DMS 273 (cell line): ENCODE results near the gene MFSD6.
A peak's percentile ranks its signal among the peaks of the same experiment; 100 is the strongest.

Experiments used
- DNase-seq: peaks from one replicate; lab custom pipeline; 2025; ENCODE audit not compliant: unreplicated experiment; lab: John Stamatoyannopoulos, UW

MFSD6 gene

GRCh38 chr2:190460487-190460886 is 52.3 kb downstream of the MFSD6 start:
- DNase-seq = no peak

GRCh38 chr2:190462181-190462580 is 54.0 kb downstream of the MFSD6 start:
- no peak for DNase-seq

DNA sequence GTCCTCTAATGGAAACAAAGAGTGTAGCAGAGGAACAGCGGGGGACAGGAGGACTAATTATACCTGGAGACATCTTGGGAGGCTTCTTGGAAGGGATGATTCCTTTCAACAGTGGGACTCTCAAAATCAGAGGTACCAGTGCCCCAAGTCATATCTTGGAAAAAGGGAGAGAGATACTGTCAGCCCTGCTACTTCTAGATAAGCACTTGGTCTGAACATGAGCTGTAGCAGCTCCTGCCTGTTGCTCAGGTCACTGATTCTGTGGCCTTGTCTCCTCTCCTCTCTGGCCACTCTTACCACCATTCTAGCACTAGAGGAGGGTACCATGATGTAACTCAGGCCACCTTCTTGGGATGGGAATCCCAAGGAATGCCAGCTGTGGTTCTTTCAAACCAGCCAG is 54.5 kb downstream of the MFSD6 start:
- no peak for DNase-seq

GRCh38 chr2:190465060-190465459 is 56.9 kb downstream of the MFSD6 start:
- DNase-seq = no peak

DNA sequence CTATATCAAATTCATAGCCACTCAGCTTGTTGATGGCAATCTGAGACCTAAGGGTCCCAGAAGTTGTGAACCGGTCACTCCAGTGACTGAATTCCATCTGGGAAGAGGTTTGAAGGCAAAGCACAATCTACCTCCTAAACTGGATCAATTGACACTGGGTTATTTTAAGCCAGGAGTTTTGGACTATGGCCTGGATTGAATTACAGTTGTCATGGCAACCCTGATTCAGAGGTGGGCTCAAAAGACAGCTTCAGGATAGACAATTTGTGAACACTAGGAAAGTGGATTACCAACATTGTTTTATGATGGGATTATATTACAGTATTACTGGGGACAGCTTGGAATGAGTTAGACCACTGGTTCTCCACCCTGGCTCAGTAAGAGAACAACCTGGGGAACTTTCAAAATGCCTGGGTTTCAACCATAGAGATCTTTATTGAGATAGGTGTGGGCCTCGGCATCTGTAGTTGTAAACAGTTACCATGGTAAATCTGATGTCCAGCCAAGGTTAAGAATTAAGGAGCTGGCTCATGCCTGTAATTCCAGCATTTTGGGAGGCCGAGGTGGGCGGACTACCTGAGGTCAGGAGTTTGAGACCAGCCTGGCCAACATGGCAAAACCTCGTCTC is 58.8 kb downstream of the MFSD6 start:
- peak; percentile 79 for DNase-seq

- peak; percentile 66 for DNase-seq
Observed at GRCh38 chr2:190467575-190468083, 59.5 kb downstream of the MFSD6 start.

- DNase-seq = peak; percentile 41
Observed at GRCh38 chr2:190468354-190468753, 60.2 kb downstream of the MFSD6 start.

- peak; percentile 96 for DNase-seq
Observed at GRCh38 chr2:190468814-190469569, 60.8 kb downstream of the MFSD6 start.

DNA sequence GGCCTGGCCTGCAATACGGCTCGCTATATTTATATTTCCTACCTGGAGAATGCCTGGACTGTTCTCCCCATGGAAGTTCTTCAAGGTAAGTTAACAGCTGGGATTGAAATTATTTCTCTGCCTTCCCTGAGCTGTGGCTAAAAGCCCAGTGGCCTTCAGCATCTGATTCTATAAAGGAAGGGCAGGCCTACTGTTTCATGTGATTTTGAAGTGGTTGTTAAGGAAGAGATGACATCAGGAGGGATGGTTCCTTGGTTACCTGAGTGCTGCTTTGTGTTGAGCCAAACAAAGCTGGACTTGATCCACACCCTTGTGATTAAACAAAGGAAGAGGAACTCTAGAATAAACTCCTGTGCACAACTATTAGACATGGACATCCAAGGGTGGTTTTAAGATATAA is 61.6 kb downstream of the MFSD6 start:
- DNase-seq = peak; percentile 76

DNA sequence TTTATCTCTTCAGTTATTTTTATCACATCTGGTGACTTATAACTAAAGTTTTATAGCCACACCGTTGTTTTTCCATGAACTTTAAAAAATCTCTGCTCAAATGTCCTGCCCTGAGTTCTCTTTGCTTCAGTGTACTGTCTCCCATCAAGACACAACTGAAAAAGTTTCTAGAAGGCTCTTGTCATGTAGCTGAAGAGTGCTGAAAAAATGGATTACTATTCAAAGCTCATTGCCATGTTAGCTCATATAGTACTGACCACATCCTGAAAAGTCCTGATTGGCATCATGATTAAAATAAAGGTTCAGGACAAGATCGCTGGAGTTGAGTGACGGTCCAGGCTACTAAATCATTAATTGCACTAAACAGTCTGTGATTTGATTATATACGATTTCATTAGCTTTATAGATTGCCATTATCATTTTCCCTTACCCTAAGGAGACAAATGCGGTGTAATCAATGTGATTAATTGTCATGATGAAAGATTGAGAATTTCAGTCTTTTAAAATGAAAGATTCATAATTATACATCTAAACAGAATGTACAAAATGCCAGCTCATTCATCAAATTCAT is 62.2 kb downstream of the MFSD6 start:
- no peak for DNase-seq

GRCh38 chr2:190477661-190478454 is 69.7 kb downstream of the MFSD6 start:
- DNase-seq = peak; percentile 85

- DNase-seq = no peak
Observed at GRCh38 chr2:190478572-190479195, 70.5 kb downstream of the MFSD6 start.

- DNase-seq = no peak
Observed at GRCh38 chr2:190481339-190481738, 73.2 kb downstream of the MFSD6 start.

DNA sequence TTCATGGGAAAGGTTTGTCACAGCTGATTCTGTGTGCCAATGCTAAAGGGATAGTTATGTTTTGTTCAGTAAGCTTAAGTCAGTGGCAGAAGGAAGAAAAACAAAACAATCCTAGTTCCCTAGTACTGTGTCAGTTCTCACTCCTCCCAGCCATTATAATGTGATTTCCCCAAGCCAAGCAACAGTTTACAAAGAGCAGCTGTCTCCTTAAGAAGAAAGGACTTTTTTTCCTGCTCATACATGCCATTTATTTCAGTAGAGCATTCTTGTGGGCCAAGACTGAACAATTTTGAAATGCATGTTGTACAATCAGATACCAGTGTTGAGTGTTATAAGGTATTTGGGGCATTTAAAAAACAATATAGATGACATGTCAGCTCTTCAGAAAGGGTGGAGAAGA is 74.3 kb downstream of the MFSD6 start:
- no peak for DNase-seq

DNA sequence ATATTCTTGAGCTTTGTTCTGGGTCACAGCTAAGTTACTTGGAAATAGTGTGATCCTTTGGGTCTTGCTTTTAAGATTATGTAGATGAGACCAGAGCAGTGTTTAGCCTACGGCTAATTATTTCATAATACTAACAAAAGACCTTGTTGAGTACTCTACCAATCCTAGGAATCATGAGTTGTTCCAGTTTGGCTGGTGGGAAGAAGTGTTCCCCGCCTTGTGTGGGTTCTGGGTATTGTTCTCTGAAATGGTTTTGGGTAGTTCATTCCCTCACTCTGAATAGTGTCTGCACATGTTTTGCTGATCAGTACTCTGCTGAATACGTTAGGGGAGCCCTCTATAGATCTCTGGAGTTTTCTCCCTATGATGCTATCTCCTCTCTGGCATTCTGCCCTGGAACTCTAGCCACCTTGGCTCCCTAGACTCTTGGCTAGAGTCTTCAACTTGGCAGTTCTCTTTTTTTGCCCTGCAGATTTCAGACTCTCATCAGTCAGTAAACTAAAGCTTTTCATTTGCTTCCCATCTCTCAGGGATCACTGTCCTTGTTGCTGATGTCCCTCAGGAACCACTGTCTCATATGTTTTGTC is 78.0 kb downstream of the MFSD6 start:
- DNase-seq = peak; percentile 43

DNA sequence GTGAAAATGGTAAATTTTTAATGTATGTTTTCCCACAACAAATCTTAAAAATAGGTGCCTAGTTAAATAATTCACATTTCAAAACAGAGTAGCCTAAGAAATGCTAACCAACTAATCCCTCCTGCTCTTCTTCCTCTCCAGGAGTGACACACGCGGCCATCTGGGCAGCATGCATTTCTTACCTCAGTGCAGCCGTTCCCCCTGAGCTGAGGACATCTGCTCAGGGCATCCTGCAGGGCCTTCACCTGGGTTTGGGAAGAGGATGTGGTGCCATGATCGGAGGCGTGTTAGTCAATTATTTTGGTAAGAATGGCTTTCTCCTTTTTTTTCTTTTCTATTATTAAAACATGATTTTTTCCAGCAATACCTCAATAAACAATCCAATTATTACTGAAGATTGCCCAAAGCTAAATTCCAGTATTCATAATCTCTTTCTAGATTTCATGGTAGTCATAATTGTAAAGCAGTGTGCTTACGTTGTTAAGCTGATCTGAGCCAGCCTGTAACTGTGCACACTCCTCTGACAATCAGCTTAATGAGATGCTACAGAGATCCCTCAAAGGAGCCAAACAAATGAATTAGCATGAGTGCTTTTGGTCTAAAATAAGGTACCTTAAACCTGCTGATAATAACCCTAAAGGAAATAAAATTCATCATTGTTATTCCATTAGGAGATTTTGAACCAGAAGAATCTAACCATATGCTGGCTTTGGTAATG is 80.5 kb downstream of the MFSD6 start:
- DNase-seq = no peak

GRCh38 chr2:190489475-190489874 is 81.3 kb downstream of the MFSD6 start:
- no peak for DNase-seq

- no peak for DNase-seq
Observed at GRCh38 chr2:190490502-190490901, 82.3 kb downstream of the MFSD6 start.

DNA sequence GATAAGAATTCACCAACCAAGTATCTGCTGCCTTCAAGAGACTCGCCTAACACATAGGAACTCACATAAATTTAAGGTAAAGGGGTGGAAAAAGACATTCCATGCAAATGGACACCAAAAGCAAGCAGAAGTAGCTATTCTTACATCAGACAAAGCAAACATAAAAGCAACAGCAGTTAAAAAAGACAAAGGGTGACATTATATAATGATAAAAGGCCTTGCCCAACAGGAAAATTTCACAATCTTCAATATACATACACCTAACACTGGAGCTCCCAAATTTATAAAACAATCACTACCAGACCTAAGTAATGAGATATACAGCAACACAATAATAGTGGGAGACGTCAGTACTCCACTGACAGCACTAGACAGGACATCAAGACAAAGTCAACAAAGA is 84.9 kb downstream of the MFSD6 start:
- DNase-seq = no peak
